HG02870 (cell line): ENCODE results near the gene CHD2.
"Not testable (repeated sequence)": the region's sequence is repeated elsewhere in the genome, so short reads cannot be mapped to it uniquely, and the experiment has no call there.

Experiments used
- ATAC-seq: cut with Tn5 transposase; IDR thresholded peaks from one replicate; pipeline ENCODE4 v1.9.1; 2021; ENCODE audit warnings: mild to moderate bottlenecking, moderate library complexity; ENCODE audit not compliant: unreplicated experiment

CHD2 gene

GRCh38 chr15:92904722-92905571 is 4.8 kb downstream of the CHD2 start:
- ATAC-seq: no peak

GRCh38 chr15:92906020-92906419 is 5.9 kb downstream of the CHD2 start:
- no peak for ATAC-seq

DNA sequence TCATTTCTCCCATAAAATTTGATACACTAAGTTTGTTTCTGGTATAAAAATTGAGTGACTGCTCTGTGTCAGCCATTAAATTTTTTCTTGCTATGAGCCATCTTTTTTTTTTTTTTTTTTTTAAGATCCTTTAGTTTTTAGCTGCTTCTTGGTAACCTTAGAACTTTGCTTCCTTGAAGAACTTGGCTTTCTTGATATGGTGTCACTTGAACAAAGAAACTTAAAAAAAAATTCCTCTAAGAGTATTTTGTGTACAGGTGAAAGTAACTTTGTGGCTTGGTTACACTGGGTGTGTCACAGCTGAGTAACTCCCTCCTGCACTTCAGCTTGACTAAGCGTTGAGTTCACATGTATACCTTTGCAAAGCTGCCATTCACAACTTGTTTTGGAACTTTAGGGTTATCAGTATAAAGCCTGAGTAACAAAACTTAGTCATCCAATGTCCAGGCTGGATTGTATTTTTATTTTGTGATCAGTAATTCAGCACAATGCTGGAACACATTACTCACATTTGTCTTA is 6.5 kb downstream of the CHD2 start:
- peak; percentile 32 for ATAC-seq

DNA sequence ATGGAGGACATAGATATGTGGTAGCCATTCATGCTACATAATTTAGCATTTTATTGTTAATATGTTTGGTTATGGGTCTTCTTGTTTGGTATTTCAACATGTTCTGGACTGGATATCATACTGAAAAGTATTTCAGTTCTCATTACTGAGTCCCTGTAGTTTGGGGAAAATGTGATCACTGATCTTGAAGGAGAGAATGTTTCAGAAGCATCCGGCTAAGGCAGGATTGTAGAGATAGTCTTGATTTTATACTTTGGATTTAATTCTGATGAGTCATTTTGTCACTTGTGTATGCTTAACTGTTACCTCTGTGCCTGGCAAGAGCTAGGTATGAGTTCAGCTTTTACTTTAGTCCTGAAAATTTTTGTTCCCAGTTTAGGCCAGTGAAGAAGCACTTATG is 7.1 kb downstream of the CHD2 start:
- no peak for ATAC-seq

DNA sequence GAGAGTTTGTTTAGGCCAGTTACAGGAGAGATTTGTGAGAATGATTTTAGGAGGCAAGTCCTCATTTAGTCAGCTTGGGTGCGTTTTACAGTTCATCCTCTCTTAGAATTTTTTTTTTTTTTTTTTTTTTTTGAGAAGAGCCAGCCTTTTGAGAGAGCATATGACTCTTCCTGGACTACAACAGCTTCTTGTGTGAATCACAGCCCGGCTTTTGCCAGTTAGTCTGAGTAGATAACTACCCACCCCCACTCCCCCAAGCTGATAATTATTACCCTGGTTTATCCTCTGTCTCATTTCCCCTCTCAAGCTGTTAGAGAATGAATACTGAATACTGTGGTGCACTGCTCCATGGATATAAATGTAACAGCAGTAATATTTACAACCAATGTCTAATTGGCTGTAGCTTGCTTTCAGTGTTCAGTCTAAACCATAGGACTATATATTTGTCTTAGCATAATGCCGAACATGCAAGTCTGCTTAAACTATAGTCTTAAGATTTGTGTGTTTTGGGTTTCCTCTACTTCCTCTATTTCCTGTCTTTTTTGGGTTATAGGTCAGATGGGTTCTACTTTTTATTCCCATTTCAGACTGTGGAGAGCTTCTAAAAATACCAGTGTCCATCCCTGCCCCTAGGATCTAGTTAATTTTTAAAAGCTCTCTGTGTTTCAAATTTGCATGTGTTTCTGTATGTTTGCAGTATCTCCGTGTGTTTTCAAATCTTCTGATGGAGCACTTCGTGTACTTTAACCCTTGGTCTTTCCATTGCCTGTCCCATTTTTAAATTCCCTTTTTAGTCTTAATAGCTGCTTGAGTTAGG is 8.0 kb downstream of the CHD2 start:
- ATAC-seq: no peak

- no peak for ATAC-seq
Measured at GRCh38 chr15:92908713-92909057, 8.6 kb downstream of the CHD2 start.

DNA sequence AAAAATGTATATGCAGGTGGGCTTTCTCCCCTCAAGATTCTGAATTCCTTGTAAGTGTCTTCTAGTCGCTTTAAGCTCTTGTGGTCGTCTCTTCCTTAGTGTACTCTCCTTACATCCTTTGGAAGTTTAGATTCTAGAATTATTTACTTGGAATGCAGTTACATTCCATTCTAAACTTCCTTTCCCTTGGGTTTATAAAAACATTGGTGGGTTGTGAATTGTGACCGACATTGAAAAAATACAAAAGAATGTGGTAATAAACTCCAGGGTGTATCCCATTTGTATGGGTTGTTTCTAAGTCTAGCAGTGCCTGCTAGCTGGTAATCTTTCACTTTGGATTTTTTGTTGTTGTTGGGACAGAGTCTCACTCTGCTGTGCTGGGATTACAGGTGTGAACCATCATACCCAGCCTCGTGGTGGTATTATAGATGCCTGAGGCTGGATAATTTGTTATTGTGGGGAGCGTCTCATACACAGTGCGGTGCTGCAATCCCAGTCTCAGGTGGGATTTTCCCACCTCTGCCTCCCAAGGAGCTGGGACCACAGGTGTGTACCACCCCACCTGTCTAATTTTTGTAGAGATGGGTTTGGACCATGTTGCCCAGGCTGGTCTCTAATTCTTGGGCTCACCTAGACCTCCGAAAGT is 9.1 kb downstream of the CHD2 start:
- no peak for ATAC-seq

DNA sequence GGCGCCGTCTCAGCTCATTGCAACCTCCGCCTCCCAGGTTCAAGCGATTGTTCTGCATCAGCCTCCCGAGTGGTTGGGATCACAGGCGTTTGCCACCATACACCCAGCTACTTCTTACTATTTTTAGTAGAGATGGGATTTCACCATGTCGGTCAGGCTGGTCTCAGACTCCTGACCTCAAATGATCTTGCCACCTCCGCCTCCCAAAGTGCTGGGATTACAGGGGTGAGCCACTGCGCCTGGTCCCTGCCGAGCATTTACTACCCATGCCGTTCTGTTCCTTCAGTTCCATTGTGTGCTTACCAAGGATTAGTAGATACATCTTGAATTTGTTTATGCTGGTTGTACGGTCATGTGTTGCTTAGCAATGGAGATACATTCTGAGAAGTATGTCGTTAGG is 10.3 kb downstream of the CHD2 start:
- no peak for ATAC-seq

GRCh38 chr15:92914103-92914499 is 14.0 kb downstream of the CHD2 start:
- ATAC-seq: no peak

DNA sequence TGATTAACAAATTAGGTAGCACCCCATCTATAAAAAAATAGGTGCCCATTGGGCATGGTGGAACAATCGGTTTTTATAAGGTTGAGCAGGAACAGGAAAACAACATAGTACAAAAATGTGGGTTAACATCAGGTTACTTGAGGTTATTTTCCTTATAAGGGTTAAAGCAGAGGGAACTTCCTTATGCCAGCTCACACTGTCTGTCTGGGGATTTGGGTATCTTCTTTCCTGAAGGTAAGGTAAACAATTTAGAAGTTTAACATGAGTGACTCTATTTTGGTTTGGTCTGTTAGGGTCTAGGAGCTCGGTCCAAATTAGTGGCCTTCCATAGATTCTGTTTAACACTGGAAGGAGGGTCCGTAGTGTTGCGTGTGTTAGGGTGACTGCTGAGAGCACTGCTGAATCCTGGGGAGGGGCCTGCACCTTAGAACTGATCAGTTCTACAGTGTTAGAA is 14.7 kb downstream of the CHD2 start:
- ATAC-seq: no peak

DNA sequence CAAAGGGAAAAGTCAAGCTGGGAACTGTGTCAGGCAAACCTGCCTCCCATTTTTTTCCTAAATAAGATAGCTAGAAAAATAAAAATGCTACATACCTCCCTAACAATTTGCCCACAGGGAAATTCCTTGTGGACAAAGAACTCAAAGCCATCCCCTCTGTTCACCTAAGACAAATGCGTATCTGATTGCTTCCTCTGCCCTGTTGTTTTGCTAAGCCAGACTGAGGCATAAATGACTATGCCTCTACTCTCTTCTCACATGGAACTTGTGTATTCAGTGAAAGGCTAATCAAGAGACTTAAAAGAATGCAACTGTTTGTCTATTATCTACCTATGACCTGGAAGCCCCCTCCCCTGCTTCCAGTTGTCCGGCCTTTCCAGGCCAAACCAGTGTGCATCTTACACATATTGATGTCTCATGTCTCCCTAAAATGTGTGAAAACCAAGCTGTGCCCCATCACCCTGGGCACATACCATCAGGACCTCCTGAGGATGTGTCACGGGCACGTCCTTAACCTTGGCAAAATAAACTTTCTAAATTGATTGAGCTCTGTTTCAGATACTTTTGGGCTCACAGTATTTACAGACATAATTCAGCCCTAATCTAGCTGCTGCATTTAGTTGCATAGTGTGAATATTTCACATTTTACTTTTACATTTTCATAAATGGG is 15.8 kb downstream of the CHD2 start:
- no peak for ATAC-seq

DNA sequence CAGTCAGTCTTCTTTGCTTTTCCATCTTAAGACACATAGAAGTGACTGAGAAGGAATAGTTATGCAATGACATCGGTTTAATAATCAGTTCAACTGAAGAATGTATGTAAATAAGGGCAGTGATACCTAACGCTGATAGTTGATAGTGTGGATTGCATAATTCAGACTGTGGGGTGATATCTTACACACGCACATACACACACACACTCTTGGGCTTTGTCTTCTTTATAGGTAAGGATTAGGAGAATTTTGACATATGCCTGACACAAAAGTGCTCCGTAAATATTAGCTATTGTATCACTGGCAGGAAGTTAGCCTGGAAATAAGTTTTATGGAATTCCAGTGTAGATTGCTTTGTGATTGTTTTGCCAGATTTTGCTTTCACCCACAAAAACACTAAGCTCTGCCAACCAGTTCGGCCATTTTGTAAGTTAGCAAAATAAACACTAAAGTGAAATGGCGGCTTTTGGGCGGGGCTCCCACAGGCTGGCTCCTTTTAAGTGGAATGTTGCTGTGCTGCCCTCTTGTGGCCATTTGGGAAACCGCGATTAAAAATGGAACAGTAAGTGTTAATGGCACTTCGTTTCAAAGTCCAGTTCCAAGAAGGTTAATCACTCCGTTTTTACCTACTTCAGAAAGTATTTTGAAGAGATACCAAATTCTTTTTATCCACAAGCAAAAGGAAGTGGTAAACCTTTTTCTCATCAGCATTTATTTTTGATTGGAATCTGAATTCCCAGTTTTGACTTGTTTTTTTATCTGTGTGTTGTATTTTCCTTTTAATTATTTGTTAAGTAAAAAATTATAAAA is 17.7 kb downstream of the CHD2 start:
- no peak for ATAC-seq

GRCh38 chr15:92918881-92919280 is 18.8 kb downstream of the CHD2 start:
- not testable (repeated sequence) for ATAC-seq

GRCh38 chr15:92920595-92921161 is 20.6 kb downstream of the CHD2 start:
- no peak for ATAC-seq

- ATAC-seq: no peak
Measured at GRCh38 chr15:92921215-92922131, 21.3 kb downstream of the CHD2 start.

DNA sequence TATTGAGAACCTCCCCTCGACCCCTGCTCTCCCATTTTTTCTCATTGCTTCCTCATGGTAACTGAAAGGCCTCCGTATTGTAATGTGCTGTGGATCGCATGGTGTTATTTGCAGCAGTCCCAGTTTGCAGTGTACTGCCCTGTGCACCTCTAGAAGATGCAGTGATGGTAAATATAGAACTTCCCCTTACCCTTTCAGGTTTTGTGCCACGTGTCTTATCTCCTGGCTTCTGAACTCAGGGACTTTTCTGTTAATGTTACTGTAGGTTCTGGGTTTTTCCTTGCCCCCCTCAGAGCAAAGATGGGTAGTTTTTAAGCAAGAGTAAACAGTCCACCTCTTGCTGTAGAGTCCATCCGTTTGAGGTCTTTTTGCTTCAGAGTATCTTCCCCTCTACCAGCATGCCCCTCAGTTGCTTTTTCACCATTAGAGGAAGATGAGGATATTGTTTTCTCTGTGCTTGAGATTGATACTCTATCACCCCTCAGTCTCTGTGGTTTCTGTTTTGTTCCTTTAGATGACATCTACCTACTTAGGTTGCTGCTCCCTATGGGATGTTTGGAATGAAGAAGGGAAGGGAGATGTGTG is 22.4 kb downstream of the CHD2 start:
- ATAC-seq: peak; percentile 53

DNA sequence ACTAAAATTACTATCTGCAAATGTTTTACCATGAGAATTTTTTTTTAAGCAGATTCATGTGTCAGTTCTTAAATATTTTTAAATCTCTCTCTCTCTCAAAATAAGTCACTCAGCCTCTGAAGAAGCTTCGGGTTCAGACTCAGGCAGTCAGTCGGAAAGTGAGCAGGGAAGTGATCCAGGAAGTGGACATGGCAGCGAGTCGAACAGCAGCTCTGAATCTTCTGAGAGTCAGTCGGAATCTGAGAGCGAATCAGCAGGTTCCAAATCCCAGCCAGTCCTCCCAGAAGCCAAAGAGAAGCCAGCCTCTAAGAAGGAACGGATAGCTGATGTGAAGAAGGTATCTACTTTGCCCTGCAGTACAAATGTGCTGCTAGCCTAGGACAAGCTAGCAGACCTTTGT is 24.1 kb downstream of the CHD2 start:
- no peak for ATAC-seq

DNA sequence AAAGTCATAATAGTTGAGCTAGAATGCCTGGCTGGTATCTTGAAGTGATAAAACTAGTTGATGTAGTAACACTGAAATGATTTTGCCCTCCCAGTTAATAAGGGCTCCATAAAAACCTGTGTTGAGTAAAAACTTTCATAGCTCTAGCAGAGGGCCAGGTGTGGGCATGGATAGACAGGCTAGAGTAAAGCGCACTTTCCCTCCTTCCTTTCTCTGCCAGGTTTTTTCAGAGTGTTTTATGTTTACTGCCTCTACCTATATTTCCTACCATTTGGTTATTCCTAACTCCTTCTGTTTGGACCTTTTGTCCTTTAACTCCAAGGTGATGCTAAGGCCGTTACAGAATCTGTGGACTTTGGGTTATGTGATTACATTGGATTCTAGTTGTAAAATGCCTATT is 25.3 kb downstream of the CHD2 start:
- no peak for ATAC-seq
